Astrocyte of the spinal cord (primary cell): Measurements from ENCODE around the gene NARS2.
"Not testable (repeated sequence)": the region's sequence is repeated elsewhere in the genome, so short reads cannot be mapped to it uniquely, and the experiment has no call there.

Source experiments
- DNase-seq: peaks from one replicate; pipeline ENCODE4 v3.0.0; 2011; ENCODE audit warnings: low read depth, low spot score
- H3K4me3 ChIP-seq: 2 replicates; pipeline ENCODE4 v1.5.1; 2011; ENCODE audit warnings: low read depth, mild to moderate bottlenecking, low read length, moderate library complexity
- in situ Hi-C: cut with HindIII; loops from 2 replicates; pipeline ENCODE4 v1.10.0; 2017; ENCODE audit warnings: low sequenced_read_pairs
- TF ChIP-seq, protein P1 (sequence below): IDR thresholded peaks from 2 replicates; pipeline ENCODE4 v1.5.1; 2012; ENCODE audit warnings: low read depth, mild to moderate bottlenecking, low read length, inconsistent platforms

NARS2 gene

GRCh38 chr11:78564490-78565467, 9.9 kb downstream of the NARS2 start:
- in situ Hi-C loops = no loop called here
- TF ChIP-seq, protein P1, sequence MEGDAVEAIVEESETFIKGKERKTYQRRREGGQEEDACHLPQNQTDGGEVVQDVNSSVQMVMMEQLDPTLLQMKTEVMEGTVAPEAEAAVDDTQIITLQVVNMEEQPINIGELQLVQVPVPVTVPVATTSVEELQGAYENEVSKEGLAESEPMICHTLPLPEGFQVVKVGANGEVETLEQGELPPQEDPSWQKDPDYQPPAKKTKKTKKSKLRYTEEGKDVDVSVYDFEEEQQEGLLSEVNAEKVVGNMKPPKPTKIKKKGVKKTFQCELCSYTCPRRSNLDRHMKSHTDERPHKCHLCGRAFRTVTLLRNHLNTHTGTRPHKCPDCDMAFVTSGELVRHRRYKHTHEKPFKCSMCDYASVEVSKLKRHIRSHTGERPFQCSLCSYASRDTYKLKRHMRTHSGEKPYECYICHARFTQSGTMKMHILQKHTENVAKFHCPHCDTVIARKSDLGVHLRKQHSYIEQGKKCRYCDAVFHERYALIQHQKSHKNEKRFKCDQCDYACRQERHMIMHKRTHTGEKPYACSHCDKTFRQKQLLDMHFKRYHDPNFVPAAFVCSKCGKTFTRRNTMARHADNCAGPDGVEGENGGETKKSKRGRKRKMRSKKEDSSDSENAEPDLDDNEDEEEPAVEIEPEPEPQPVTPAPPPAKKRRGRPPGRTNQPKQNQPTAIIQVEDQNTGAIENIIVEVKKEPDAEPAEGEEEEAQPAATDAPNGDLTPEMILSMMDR = peak; percentile 58
- no peak overlapping the region for H3K4me3 ChIP-seq
- DNase-seq = peak; percentile 74

DNA sequence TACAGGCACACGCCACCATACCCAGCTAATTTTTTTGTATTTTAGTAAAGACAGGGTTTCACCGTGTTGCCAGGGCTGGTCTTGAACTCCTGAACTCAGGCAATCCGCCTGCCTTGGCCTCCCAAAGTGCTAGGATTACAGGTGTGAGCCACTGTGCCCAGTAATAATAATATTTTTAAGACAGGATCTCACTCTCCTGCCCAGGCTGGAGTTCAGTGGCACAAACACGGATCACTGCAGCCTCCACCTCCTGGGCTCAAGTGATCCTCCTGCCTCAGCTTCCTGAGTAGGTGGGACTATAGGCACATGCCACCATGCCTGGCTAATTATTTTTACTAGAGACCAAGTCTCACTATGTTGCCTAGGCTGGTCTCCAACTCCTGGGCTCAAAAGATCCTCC, 10.6 kb downstream of the NARS2 start:
- DNase-seq, in situ Hi-C loops: not testable (repeated sequence)

DNA sequence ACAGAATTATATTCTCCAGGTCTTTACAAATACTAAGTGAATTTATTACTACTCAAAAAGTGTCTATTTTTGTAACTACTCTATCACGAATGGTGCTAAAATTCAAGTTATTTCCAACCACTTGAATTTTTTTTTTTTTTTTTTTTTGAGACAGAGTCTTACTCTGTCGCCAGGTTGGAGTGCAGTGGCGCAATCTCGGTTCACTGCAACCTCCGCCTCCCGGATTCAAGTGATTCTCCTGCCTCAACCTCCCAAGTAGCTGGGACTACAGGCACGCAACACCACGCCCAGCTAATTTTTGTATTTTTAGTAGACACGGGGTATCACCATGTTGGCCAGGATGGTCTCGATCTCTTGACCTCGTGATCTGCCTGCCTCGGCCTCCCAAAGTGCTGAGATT, 11.6 kb downstream of the NARS2 start:
- H3K4me3 ChIP-seq, DNase-seq, in situ Hi-C loops: not testable (repeated sequence)

More for the DNA sequence above, 10.6 kb downstream of the NARS2 start:
- H3K4me3 ChIP-seq = not testable (repeated sequence)

GRCh38 chr11:78562398-78562797, 12.3 kb downstream of the NARS2 start:
- TF ChIP-seq, protein P1 = no peak
- H3K4me3 ChIP-seq = no peak overlapping the region
- in situ Hi-C loops = no loop called here
- DNase-seq = peak; percentile 65

DNA sequence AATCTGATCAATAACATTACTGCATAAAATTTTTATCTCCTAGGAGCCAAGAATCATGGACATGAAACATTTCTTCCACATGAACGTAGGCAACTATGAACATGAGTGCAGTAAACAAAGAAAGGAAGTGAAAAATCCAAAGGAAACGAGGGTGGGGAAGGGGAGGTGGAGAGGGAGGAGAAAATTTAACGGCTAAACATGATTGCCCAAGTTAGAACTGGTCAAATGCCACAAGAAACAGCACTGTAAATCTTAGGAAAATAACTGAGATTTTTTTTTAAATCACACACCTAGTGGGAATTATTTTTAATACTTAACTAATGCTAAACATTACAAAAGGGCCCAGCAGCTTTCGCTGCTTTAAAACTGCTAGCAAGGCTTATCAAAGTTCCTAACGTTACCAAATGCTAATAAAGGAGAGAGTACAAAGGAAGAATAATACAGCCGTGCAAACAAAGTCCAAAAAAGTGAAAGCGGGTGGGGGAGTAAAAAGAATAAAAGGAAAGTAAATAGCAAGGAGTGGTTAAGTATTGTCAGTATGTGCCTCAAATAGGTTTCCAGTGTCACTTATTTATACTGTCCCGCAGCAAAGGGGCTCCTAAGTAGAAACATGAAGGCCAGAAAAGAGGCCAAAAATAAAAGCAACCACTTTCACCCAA, 13.7 kb downstream of the NARS2 start:
- TF ChIP-seq, protein P1 = no peak
- in situ Hi-C loops = no loop called here
- DNase-seq = peak; percentile 27
- H3K4me3 ChIP-seq = no peak overlapping the region

- DNase-seq = no peak
These were observed 14.5 kb downstream of the NARS2 start for GRCh38 chr11:78560153-78560552.

GRCh38 chr11:78557236-78557635, 17.4 kb downstream of the NARS2 start:
- in situ Hi-C loops = no loop called here
- TF ChIP-seq, protein P1 = no peak
- DNase-seq = no peak
- no peak overlapping the region for H3K4me3 ChIP-seq

More at GRCh38 chr11:78560153-78560552, 14.5 kb downstream of the NARS2 start:
- TF ChIP-seq, protein P1 = no peak
- no peak overlapping the region for H3K4me3 ChIP-seq
- in situ Hi-C loops = no loop called here
